IPS-18c (cell line): ENCODE data around the gene NETO2.
"Not testable (repeated sequence)": the region's sequence is repeated elsewhere in the genome, so short reads cannot be mapped to it uniquely, and the experiment has no call there.

Experiments
- H3K4me3 ChIP-seq: 2 replicates; pipeline ENCODE4 v1.7.0; 2013; ENCODE audit warnings: low read depth, mild to moderate bottlenecking, low read length, moderate library complexity; ENCODE audit not compliant: insufficient read depth
- H3K9me3 ChIP-seq: one replicate; pipeline ENCODE4 v1.6.1; 2013; ENCODE audit warnings: mild to moderate bottlenecking, low read length, moderate library complexity; ENCODE audit not compliant: control insufficient read depth, insufficient read depth

Gene NETO2

DNA sequence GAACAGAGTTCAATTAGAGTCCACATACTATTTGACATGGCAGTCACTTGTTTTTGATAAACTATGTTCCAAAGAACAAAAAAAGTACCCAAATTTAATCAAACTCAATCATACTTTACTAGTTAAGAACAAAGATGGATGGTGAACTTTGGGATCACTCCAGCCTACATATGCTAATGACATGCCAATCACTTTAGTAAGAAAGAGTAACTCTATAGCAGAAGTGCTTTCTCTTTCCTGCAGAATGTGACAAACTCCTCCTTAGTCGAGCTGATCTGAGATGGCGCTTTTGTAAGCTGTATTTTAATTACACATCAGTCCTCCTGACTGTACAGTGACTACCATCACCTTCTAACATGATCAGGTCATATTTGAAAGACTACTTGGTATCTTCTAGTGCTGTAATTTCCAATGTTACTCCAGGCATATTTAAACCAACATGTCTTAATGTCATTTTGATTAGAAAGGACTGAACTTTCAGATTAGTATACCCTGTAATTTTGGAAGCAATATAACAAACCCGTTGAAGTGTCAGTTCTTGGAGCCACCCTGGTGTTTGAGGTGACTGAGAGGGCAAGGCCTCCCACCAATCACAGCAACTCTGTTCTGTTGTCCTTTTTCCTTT is 4.1 kb downstream of the NETO2 start:
- H3K4me3 ChIP-seq: no peak overlapping the region
- H3K9me3 ChIP-seq: no peaks in the 10 kb centered on the region

GRCh38 chr16:47137925-47138324 is 5.8 kb downstream of the NETO2 start:
- not testable (repeated sequence) for H3K9me3 ChIP-seq, H3K4me3 ChIP-seq

- Histone ChIP-seq H3K4me3 (no peak overlapping the region), H3K9me3 (no peaks in the 10 kb centered on the region)
Measured at GRCh38 chr16:47136099-47136842, 7.5 kb downstream of the NETO2 start.

- Histone ChIP-seq H3K9me3 (no peaks in the 10 kb centered on the region), H3K4me3 (no peak overlapping the region)
Measured at GRCh38 chr16:47134550-47134949, 9.2 kb downstream of the NETO2 start.

DNA sequence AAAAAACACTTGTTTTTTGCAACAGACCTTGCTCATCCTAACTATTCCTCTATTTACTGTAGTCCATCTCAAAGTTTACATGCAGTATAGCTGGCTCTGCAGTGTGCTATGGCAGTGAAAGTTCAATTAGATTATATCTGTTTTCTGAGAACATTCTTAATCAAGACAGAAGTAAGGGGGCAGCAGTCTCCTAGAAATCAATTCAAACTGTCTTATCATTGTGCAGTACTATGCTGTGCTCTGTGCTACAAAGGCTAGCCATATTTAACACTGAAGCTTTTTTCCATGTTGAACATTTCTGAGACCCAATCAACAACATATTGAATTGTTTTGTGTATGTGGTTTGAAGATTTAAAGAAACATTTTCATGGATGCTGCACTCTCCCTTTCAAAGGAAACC is 11.4 kb downstream of the NETO2 start:
- Histone ChIP-seq H3K4me3 (no peak overlapping the region), H3K9me3 (no peaks in the 10 kb centered on the region)

DNA sequence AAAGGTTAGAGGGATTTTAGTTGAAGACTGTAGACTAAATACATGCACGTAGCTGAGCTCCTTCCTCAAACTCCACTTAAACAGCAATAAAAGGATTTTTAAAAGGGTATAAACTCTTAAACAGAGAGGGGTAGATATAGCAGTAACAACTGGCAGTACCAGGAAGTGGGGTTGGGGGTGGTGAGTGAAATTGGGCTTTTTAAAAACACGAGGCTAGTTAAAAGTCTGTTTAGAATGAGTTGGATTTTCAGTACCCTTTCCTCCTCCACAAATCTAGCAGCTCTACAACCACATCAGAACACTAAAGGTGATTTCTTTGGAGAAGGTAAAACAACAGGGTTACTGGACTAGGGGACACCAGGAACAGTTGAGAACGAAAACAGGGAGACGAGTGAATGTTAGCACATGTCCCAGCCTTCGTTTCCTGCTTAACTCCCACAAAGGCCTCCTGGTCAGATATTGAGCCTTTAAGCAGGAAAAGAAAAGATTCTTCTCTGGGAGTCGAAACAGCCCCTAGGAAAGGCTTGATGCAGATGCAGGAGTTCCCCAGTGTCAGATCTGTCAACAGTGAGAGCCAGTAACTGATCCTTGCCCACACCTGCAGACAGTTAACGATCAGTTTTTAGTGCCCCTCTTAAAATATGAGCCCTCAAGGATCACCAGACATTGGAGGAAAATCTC is 13.8 kb downstream of the NETO2 start:
- Histone ChIP-seq H3K4me3 (no peak overlapping the region), H3K9me3 (no peaks in the 10 kb centered on the region)

- Histone ChIP-seq H3K9me3 (no peaks in the 10 kb centered on the region), H3K4me3 (no peak overlapping the region)
Measured at GRCh38 chr16:47127541-47127940, 16.2 kb downstream of the NETO2 start.

- Histone ChIP-seq H3K9me3 (no peaks in the 10 kb centered on the region), H3K4me3 (no peak overlapping the region)
Measured at GRCh38 chr16:47125757-47126156, 18.0 kb downstream of the NETO2 start.

DNA sequence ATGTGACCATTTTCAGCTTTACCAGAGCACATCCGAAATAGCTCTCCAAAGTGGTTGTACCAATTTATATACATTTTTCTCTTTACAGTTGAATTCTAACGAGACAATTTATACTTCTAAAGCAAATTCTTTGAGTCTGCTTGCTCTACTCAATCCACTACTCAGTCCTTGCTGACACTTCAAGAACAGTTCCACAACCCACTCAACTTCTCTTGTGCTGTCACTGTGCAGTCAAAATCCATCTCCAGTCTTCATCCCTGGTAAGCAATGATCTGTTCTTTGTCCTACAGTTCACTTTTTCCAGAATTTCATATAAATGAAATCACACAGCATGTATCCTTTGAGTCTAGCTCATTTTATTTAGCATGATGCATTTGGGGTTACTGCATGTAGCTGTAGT is 30.6 kb downstream of the NETO2 start:
- no peak overlapping the region for H3K4me3 ChIP-seq
- H3K9me3 ChIP-seq: no peaks in the 10 kb centered on the region

GRCh38 chr16:47110939-47111338 is 32.8 kb downstream of the NETO2 start:
- H3K4me3 ChIP-seq: no peak overlapping the region
- no peaks in the 10 kb centered on the region for H3K9me3 ChIP-seq

DNA sequence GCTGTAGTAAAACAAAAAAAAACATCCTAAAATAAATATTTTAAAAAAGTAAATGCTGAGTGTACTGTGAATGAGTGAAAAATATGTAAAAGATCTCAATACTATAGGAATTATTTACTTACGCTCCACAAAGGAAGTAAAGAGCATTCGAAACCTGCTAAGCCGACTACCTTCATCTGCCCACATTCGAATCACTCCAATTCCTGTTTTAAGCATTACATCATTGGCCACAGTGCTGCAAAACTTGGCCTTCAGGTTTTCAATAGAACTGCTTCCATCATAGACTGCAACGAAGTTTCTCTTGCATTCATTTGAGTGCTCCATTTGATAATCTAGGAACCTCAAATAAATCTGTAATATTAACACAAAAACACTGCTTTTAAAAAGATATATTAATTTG is 34.4 kb downstream of the NETO2 start:
- Histone ChIP-seq H3K4me3 (no peak overlapping the region), H3K9me3 (no peaks in the 10 kb centered on the region)

DNA sequence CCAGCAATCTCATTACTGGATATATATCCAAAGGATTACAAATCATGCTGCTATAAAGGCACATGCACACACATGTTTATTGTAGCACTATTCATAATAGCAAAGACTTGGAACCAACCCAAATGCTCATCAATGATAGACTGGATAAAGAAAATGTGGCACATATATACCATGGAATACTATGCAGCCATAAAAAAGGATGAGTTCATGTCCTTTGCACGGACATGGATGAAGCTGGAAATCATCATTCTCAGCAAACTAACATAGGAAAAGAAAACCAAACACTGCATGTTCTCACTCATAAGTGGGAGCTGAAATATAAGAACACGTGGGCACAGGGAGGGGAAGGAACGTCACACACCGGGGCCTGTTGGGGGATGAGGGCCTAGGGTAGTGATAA is 40.8 kb downstream of the NETO2 start:
- H3K9me3 ChIP-seq: not testable (repeated sequence)

GRCh38 chr16:47097154-47097553 is 46.6 kb downstream of the NETO2 start:
- not testable (repeated sequence) for H3K9me3 ChIP-seq, H3K4me3 ChIP-seq

More for the DNA sequence above, 40.8 kb downstream of the NETO2 start:
- not testable (repeated sequence) for H3K4me3 ChIP-seq

- H3K4me3 ChIP-seq: no peak overlapping the region
- H3K9me3 ChIP-seq: no peaks in the 10 kb centered on the region
Measured at GRCh38 chr16:47096297-47096696, 47.4 kb downstream of the NETO2 start.

- H3K9me3 ChIP-seq: no peaks in the 10 kb centered on the region
- H3K4me3 ChIP-seq: no peak overlapping the region
Measured at GRCh38 chr16:47084198-47084597, 59.5 kb downstream of the NETO2 start.

GRCh38 chr16:47082099-47082865 is 61.5 kb downstream of the NETO2 start:
- Histone ChIP-seq H3K4me3 (no peak overlapping the region), H3K9me3 (no peaks in the 10 kb centered on the region)

- Histone ChIP-seq H3K4me3 (no peak overlapping the region), H3K9me3 (no peaks in the 10 kb centered on the region)
Measured at GRCh38 chr16:47081115-47081514, 62.6 kb downstream of the NETO2 start.

GRCh38 chr16:47079860-47080259 is 63.9 kb downstream of the NETO2 start:
- H3K4me3 ChIP-seq: no peak overlapping the region
- H3K9me3 ChIP-seq: no peaks in the 10 kb centered on the region
